Gastroesophageal sphincter (tissue), 3 donors: Measurements from ENCODE around the gene KIRREL1.

ENCODE experiments used
- POLR2A ChIP-seq, 2 donors: fragments of 450-650 bp; IDR thresholded peaks; one replicate each; pipeline ENCODE4 v1.6.1; 2017; ENCODE audit warnings: antibody characterized with exemption in 2 of 2, mild to moderate bottlenecking in 2 of 2, moderate library complexity in 1 of 2
- TF ChIP-seq, protein P1 (sequence below), 4 experiments: fragments of 200-600 bp in 2 of 4; fragments of 450-650 bp in 2 of 4; sonication (generic) in 1 of 4; IDR thresholded peaks; one replicate each; pipeline ENCODE4 v1.5.1; 2017 to 2019; ENCODE audit warnings: antibody characterized with exemption in 4 of 4, mild to moderate bottlenecking in 2 of 4, moderate library complexity in 2 of 4

DNA sequence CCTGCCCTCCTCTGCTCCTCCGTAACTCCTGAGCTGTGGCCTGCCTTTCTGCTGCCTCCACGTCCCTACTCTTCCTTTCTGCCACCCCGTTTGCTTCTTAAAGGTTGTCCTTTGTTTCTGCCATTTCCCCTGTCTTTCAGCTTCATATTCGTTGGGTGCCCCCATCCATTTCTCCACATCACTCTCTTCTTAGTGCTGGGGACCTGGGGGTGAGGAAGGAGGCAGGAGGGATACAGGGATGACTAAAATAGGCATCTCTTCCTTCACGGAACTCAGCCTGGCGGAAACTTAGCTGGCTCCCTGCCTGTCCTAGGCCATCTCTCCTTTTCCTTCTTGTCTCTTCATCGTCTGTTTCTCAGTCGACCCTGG, 120.3 kb downstream of the KIRREL1 start:
- TF ChIP-seq, protein P1, sequence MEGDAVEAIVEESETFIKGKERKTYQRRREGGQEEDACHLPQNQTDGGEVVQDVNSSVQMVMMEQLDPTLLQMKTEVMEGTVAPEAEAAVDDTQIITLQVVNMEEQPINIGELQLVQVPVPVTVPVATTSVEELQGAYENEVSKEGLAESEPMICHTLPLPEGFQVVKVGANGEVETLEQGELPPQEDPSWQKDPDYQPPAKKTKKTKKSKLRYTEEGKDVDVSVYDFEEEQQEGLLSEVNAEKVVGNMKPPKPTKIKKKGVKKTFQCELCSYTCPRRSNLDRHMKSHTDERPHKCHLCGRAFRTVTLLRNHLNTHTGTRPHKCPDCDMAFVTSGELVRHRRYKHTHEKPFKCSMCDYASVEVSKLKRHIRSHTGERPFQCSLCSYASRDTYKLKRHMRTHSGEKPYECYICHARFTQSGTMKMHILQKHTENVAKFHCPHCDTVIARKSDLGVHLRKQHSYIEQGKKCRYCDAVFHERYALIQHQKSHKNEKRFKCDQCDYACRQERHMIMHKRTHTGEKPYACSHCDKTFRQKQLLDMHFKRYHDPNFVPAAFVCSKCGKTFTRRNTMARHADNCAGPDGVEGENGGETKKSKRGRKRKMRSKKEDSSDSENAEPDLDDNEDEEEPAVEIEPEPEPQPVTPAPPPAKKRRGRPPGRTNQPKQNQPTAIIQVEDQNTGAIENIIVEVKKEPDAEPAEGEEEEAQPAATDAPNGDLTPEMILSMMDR (IDR thresholded peaks at IDR 0.05): no peak
- no peak for TF ChIP-seq POLR2A (IDR thresholded peaks at IDR 0.05)
